CD4-positive, alpha-beta T cell (primary cell): Measurements from ENCODE around the gene MYO1C. TPM values are rescaled to one million over a fixed set of nuclear protein-coding genes. Genes with fewer than 3 reads are reported as not detected.
A peak's percentile ranks its signal among the peaks of the same experiment; 100 is the strongest.

Experiments
- ATAC-seq: fragments of 200-7000 bp; cut with Tn5 transposase; one replicate; pipeline ENCODE4 v1.10.0; 2022; ENCODE audit warnings: mild to moderate bottlenecking; ENCODE audit not compliant: poor library complexity
- CTCF ChIA-PET: fragments of 350-600 bp; sonication (Branson Sonifier 250); formaldehyde crosslinking; loops from one replicate; lab custom pipeline; 2021; ENCODE audit warnings: antibody characterized with exemption, inconsistent platforms; lab: Charles Lee
- POLR2A ChIA-PET: fragments of 350-600 bp; sonication (Branson Sonifier 250); formaldehyde crosslinking; loops from one replicate; lab custom pipeline; 2021; ENCODE audit warnings: antibody characterized with exemption, inconsistent platforms; lab: Charles Lee
- DNase-seq, 14 experiments: peaks; one replicate each; pipeline ENCODE4 v3.0.0-alpha.2; 2013 to 2020; ENCODE audit warnings: mixed read lengths in 2 of 14
- H3K27ac ChIP-seq, 2 donors: one replicate each; pipeline versions ENCODE4 v1.5.1 to v1.7.0; 2013; ENCODE audit warnings: low read length in 2 of 2, low read depth in 1 of 2, mild to moderate bottlenecking in 1 of 2
- H3K27me3 ChIP-seq, 2 experiments: 1 replicate in 1 of 2; 2 replicates in 1 of 2; pipeline versions ENCODE4 v1.6.1 to v1.7.0; 2013; ENCODE audit warnings: low read length in 2 of 2, control low read depth in 1 of 2, mild to moderate bottlenecking in 1 of 2, moderate library complexity in 1 of 2; ENCODE audit not compliant: insufficient read depth in 2 of 2, control insufficient read depth in 1 of 2
- H3K36me3 ChIP-seq: one replicate; pipeline ENCODE4 v1.6.1; 2013; ENCODE audit warnings: low read length, control low read depth; ENCODE audit not compliant: insufficient read depth
- H3K4me1 ChIP-seq: one replicate; pipeline ENCODE4 v1.6.1; 2013; ENCODE audit warnings: low read length, control low read depth; ENCODE audit not compliant: insufficient read depth
- H3K4me3 ChIP-seq: one replicate; pipeline ENCODE4 v1.5.1; 2013; ENCODE audit warnings: mild to moderate bottlenecking, low read length, moderate library complexity
- H3K9me3 ChIP-seq, 2 experiments: 1 replicate in 1 of 2; 2 replicates in 1 of 2; pipeline versions ENCODE4 v1.6.1 to v1.7.0; 2013; ENCODE audit warnings: low read length in 2 of 2, mild to moderate bottlenecking in 2 of 2, control low read depth in 1 of 2, moderate library complexity in 1 of 2; ENCODE audit not compliant: control insufficient read depth in 1 of 2, insufficient read depth in 1 of 2
- H3K27ac Mint-ChIP-seq: one replicate; pipeline ENCODE4 v1.8.0; 2020; ENCODE audit warnings: mixed read lengths
- H3K27me3 Mint-ChIP-seq: one replicate; pipeline ENCODE4 v1.8.0; 2021; ENCODE audit warnings: mixed read lengths
- H3K36me3 Mint-ChIP-seq: one replicate; pipeline ENCODE4 v1.8.0; 2021; ENCODE audit warnings: low read depth, mixed read lengths
- H3K4me1 Mint-ChIP-seq: one replicate; pipeline ENCODE4 v1.8.0; 2021; ENCODE audit warnings: low read depth, mixed read lengths
- H3K4me3 Mint-ChIP-seq: one replicate; pipeline ENCODE4 v1.8.0; 2020; ENCODE audit warnings: mild to moderate bottlenecking, mixed read lengths
- H3K9me3 Mint-ChIP-seq: one replicate; pipeline ENCODE4 v1.8.0; 2020; ENCODE audit warnings: mixed read lengths
- CTCF ChIP-seq: fragments of 200-600 bp; IDR thresholded peaks from one replicate; pipeline ENCODE4 v1.8.0; 2022; ENCODE audit warnings: antibody characterized with exemption, mild to moderate bottlenecking
- intact Hi-C, 2 experiments: fragments of 100-400 bp; cut with DNase I in 1 of 2; cut with micrococcal nuclease in 1 of 2; formaldehyde crosslinking; loops; one replicate each; pipeline versions ENCODE4 v1.15.1 to v1.9.0; 2023 to 2025; cut with DNase I, micrococcal nuclease
- total RNA-seq, 174 experiments: library from RNA in 2 of 174; stranded (reverse) in 2 of 174; gene quantifications; one replicate each; pipeline ENCODE4 v1.2.3 and lab custom pipeline; 2021 to 2026

Gene MYO1C
- total RNA-seq, 2 experiments from 2014 or later, result 21.0 to 24.7 TPM

GRCh38 chr17:1442187-1442586 lies 50.3 kb downstream of the MYO1C start:
- ChIA-PET CTCF (interaction anchor here (0.7 kb wide), 1 partner anchor 77 kb away, joined by 6 read pairs; no protein-coding TSS in a partner anchor), POLR2A (no interaction called here)
- Mint-ChIP-seq H3K4me1 (peaks cover 32% of the 10 kb centered on the region), H3K36me3 (peaks cover 31% of the 10 kb centered on the region), H3K9me3 (no peaks in the 10 kb centered on the region), H3K27me3 (no peaks in the 10 kb centered on the region), H3K27ac (no peak overlapping the region), H3K4me3 (no peak overlapping the region)
- intact Hi-C loops, result no loop called here
- Histone ChIP-seq H3K27me3 (no peaks in the 10 kb centered on the region), H3K9me3 (no peaks in the 10 kb centered on the region), H3K36me3 (peaks cover 25% of the 10 kb centered on the region), H3K4me3 (no peak overlapping the region), H3K4me1 (peaks cover 26% of the 10 kb centered on the region), H3K27ac (no peak overlapping the region)
- DNase-seq, result no peak
- TF ChIP-seq CTCF, result no peak
- ATAC-seq, result no peak

GRCh38 chr17:1440921-1441320 lies 51.6 kb downstream of the MYO1C start:
- CTCF ChIA-PET, result no interaction called here
- H3K27ac ChIP-seq, result no peak overlapping the region
- Mint-ChIP-seq H3K27ac (no peak overlapping the region), H3K4me1 (peaks cover 28% of the 10 kb centered on the region), H3K9me3 (no peaks in the 10 kb centered on the region), H3K36me3 (peaks cover 39% of the 10 kb centered on the region), H3K27me3 (no peaks in the 10 kb centered on the region), H3K4me3 (no peak overlapping the region)
- ATAC-seq (no peak), DNase-seq (no peak)
- no peaks in the 10 kb centered on the region for H3K27me3 ChIP-seq
- no peak for TF ChIP-seq CTCF
- no peaks in the 10 kb centered on the region for H3K9me3 ChIP-seq
- H3K4me3 ChIP-seq, result no peak overlapping the region
- peaks cover 16% of the 10 kb centered on the region for H3K4me1 ChIP-seq
- intact Hi-C loops, result no loop called here
- H3K36me3 ChIP-seq, result peaks cover 33% of the 10 kb centered on the region
- POLR2A ChIA-PET, result no interaction called here

GRCh38 chr17:1438593-1439083 lies 53.8 kb downstream of the MYO1C start:
- DNase-seq (no peak), ATAC-seq (no peak)
- Histone ChIP-seq H3K4me3 (no peak overlapping the region), H3K27ac (no peak overlapping the region), H3K36me3 (peaks cover 33% of the 10 kb centered on the region), H3K9me3 (no peaks in the 10 kb centered on the region), H3K4me1 (peaks cover 4% of the 10 kb centered on the region), H3K27me3 (no peaks in the 10 kb centered on the region)
- peak overlapping the region; percentile 55 for H3K27ac Mint-ChIP-seq
- ChIA-PET POLR2A (interaction anchor here (0.7 to 0.9 kb wide), 2 partner anchors 17 to 24 kb away, joined by 3 to 4 read pairs; partner anchors contain the start of gene CRK), CTCF (no interaction called here)
- no peak for TF ChIP-seq CTCF
- H3K4me1 Mint-ChIP-seq, result peaks cover 27% of the 10 kb centered on the region
- intact Hi-C loops, result no loop called here
- no peaks in the 10 kb centered on the region for H3K9me3 Mint-ChIP-seq
- no peak overlapping the region for H3K4me3 Mint-ChIP-seq
- H3K36me3 Mint-ChIP-seq, result peaks cover 40% of the 10 kb centered on the region
- H3K27me3 Mint-ChIP-seq, result no peaks in the 10 kb centered on the region
